CD4-positive, alpha-beta T cell (primary cell): Measurements from ENCODE around the gene ANKRD37. TPM values are rescaled to one million over a fixed set of nuclear protein-coding genes. Genes with fewer than 3 reads are reported as not detected.

ENCODE experiments used
- ATAC-seq: fragments of 200-7000 bp; cut with Tn5 transposase; one replicate; pipeline ENCODE4 v1.10.0; 2022; ENCODE audit warnings: mild to moderate bottlenecking; ENCODE audit not compliant: poor library complexity
- CTCF ChIA-PET: fragments of 350-600 bp; sonication (Branson Sonifier 250); formaldehyde crosslinking; loops from one replicate; lab custom pipeline; 2021; ENCODE audit warnings: antibody characterized with exemption, inconsistent platforms; lab: Charles Lee
- POLR2A ChIA-PET: fragments of 350-600 bp; sonication (Branson Sonifier 250); formaldehyde crosslinking; loops from one replicate; lab custom pipeline; 2021; ENCODE audit warnings: antibody characterized with exemption, inconsistent platforms; lab: Charles Lee
- DNase-seq, 14 experiments: peaks; one replicate each; pipeline ENCODE4 v3.0.0-alpha.2; 2013 to 2020; ENCODE audit warnings: mixed read lengths in 2 of 14
- H3K27ac ChIP-seq, 2 donors: one replicate each; pipeline versions ENCODE4 v1.5.1 to v1.7.0; 2013; ENCODE audit warnings: low read length in 2 of 2, low read depth in 1 of 2, mild to moderate bottlenecking in 1 of 2
- H3K27me3 ChIP-seq, 2 experiments: 1 replicate in 1 of 2; 2 replicates in 1 of 2; pipeline versions ENCODE4 v1.6.1 to v1.7.0; 2013; ENCODE audit warnings: low read length in 2 of 2, control low read depth in 1 of 2, mild to moderate bottlenecking in 1 of 2, moderate library complexity in 1 of 2; ENCODE audit not compliant: insufficient read depth in 2 of 2, control insufficient read depth in 1 of 2
- H3K36me3 ChIP-seq: one replicate; pipeline ENCODE4 v1.6.1; 2013; ENCODE audit warnings: low read length, control low read depth; ENCODE audit not compliant: insufficient read depth
- H3K4me1 ChIP-seq: one replicate; pipeline ENCODE4 v1.6.1; 2013; ENCODE audit warnings: low read length, control low read depth; ENCODE audit not compliant: insufficient read depth
- H3K4me3 ChIP-seq: one replicate; pipeline ENCODE4 v1.5.1; 2013; ENCODE audit warnings: mild to moderate bottlenecking, low read length, moderate library complexity
- H3K9me3 ChIP-seq, 2 experiments: 1 replicate in 1 of 2; 2 replicates in 1 of 2; pipeline versions ENCODE4 v1.6.1 to v1.7.0; 2013; ENCODE audit warnings: low read length in 2 of 2, mild to moderate bottlenecking in 2 of 2, control low read depth in 1 of 2, moderate library complexity in 1 of 2; ENCODE audit not compliant: control insufficient read depth in 1 of 2, insufficient read depth in 1 of 2
- H3K27ac Mint-ChIP-seq: one replicate; pipeline ENCODE4 v1.8.0; 2020; ENCODE audit warnings: mixed read lengths
- H3K27me3 Mint-ChIP-seq: one replicate; pipeline ENCODE4 v1.8.0; 2021; ENCODE audit warnings: mixed read lengths
- H3K36me3 Mint-ChIP-seq: one replicate; pipeline ENCODE4 v1.8.0; 2021; ENCODE audit warnings: low read depth, mixed read lengths
- H3K4me1 Mint-ChIP-seq: one replicate; pipeline ENCODE4 v1.8.0; 2021; ENCODE audit warnings: low read depth, mixed read lengths
- H3K4me3 Mint-ChIP-seq: one replicate; pipeline ENCODE4 v1.8.0; 2020; ENCODE audit warnings: mild to moderate bottlenecking, mixed read lengths
- H3K9me3 Mint-ChIP-seq: one replicate; pipeline ENCODE4 v1.8.0; 2020; ENCODE audit warnings: mixed read lengths
- CTCF ChIP-seq: fragments of 200-600 bp; IDR thresholded peaks from one replicate; pipeline ENCODE4 v1.8.0; 2022; ENCODE audit warnings: antibody characterized with exemption, mild to moderate bottlenecking
- intact Hi-C, 2 experiments: fragments of 100-400 bp; cut with DNase I in 1 of 2; cut with micrococcal nuclease in 1 of 2; formaldehyde crosslinking; loops; one replicate each; pipeline versions ENCODE4 v1.15.1 to v1.9.0; 2023 to 2025; cut with DNase I, micrococcal nuclease
- total RNA-seq, 174 experiments: library from RNA in 2 of 174; stranded (reverse) in 2 of 174; gene quantifications; one replicate each; pipeline ENCODE4 v1.2.3 and lab custom pipeline; 2021 to 2026

The ANKRD37 gene
- total RNA-seq, 2 experiments from 2014 or later = 10.3 to 11.6 TPM

GRCh38 chr4:185390941-185391340, 5.7 kb upstream of the ANKRD37 start:
- peaks cover 5% of the 10 kb centered on the region for H3K36me3 Mint-ChIP-seq

GRCh38 chr4:185392156-185392555, 4.5 kb upstream of the ANKRD37 start:
- intact Hi-C loops = loop anchor here in 1 of 2 experiments (10.0 kb wide), 2 partner anchors 803 to 1887 kb away; partner anchors contain the start of genes CYP4V2 and ING2
- DNase-seq = no peak
- Mint-ChIP-seq H3K36me3 (peaks cover 5% of the 10 kb centered on the region), H3K27me3 (no peaks in the 10 kb centered on the region), H3K9me3 (no peaks in the 10 kb centered on the region), H3K4me1 (peaks cover 15% of the 10 kb centered on the region), H3K4me3 (no peak overlapping the region), H3K27ac (no peak overlapping the region)
- H3K9me3 ChIP-seq = no peaks in the 10 kb centered on the region
- TF ChIP-seq CTCF = no peak
- POLR2A ChIA-PET = no interaction called here
- H3K36me3 ChIP-seq = no peaks in the 10 kb centered on the region
- H3K4me1 ChIP-seq = peaks cover 10% of the 10 kb centered on the region
- no peak overlapping the region for H3K27ac ChIP-seq
- no peaks in the 10 kb centered on the region for H3K27me3 ChIP-seq
- H3K4me3 ChIP-seq = no peak overlapping the region
- CTCF ChIA-PET = no interaction called here
- ATAC-seq = no peak

More at GRCh38 chr4:185390941-185391340, 5.7 kb upstream of the ANKRD37 start:
- peaks cover 3% of the 10 kb centered on the region for H3K27me3 Mint-ChIP-seq
- intact Hi-C loops = loop anchor here in 1 of 2 experiments (10.0 kb wide), 2 partner anchors 804 to 1886 kb away; partner anchors contain the start of genes CYP4V2 and ING2
- Histone ChIP-seq H3K36me3 (no peaks in the 10 kb centered on the region), H3K4me3 (no peak overlapping the region), H3K27ac (no peak overlapping the region), H3K4me1 (peaks cover 3% of the 10 kb centered on the region), H3K27me3 (no peaks in the 10 kb centered on the region), H3K9me3 (no peaks in the 10 kb centered on the region)
- POLR2A ChIA-PET = no interaction called here
- H3K9me3 Mint-ChIP-seq = no peaks in the 10 kb centered on the region
- ATAC-seq = no peak
- no peak overlapping the region for H3K27ac Mint-ChIP-seq
- TF ChIP-seq CTCF = no peak
- H3K4me3 Mint-ChIP-seq = no peak overlapping the region
- CTCF ChIA-PET = no interaction called here
- peaks cover 10% of the 10 kb centered on the region for H3K4me1 Mint-ChIP-seq
- DNase-seq = no peak

- intact Hi-C loops = loop anchor here (5.0 to 10.0 kb wide), 3 partner anchors 192 to 1890 kb away; partner anchors contain the start of genes CFAP97 (in 1 of the 2), CYP4V2 (in 1 of the 2) and ING2 (in 1 of the 2)
- POLR2A ChIA-PET = interaction anchor here (0.9 to 4.9 kb wide), 8 partner anchors 10 to 1890 kb away, joined by 3 to 88 read pairs (median 11); partner anchors contain the start of genes CYP4V2, ING2, SNX25 and UFSP2
- Mint-ChIP-seq H3K36me3 (peaks cover 14% of the 10 kb centered on the region), H3K27ac (peak overlapping the region; percentile 92), H3K27me3 (no peaks in the 10 kb centered on the region), H3K4me1 (peaks cover 17% of the 10 kb centered on the region), H3K4me3 (peak overlapping the region; percentile 92), H3K9me3 (no peaks in the 10 kb centered on the region)
- Histone ChIP-seq H3K36me3 (no peaks in the 10 kb centered on the region), H3K4me1 (peaks cover 11% of the 10 kb centered on the region), H3K9me3 (no peaks in the 10 kb centered on the region), H3K27ac (peak overlapping the region in 1 of 2 donors; percentile 97), H3K4me3 (peak overlapping the region; percentile 88), H3K27me3 (no peaks in the 10 kb centered on the region)
- CTCF ChIA-PET = interaction anchor here (0.6 kb wide), 1 partner anchor 33 kb away, joined by 3 read pairs; no protein-coding TSS in a partner anchor
- TF ChIP-seq CTCF = no peak
- DNase-seq (peak in 2 of 14 experiments; percentile 16 to 21), ATAC-seq (no peak)
These were observed 1.9 kb upstream of the ANKRD37 start for GRCh38 chr4:185394568-185395237.
